Kidney glomerular epithelial cell (primary cell): Measurements from ENCODE around the gene NAP1L1.

Experiments
- DNase-seq: peaks from one replicate; lab custom pipeline; 2025; lab: John Stamatoyannopoulos, UW

The NAP1L1 gene

GRCh38 chr12:76038176-76038575 is 46.3 kb downstream of the NAP1L1 start:
- DNase-seq = no peak

- peak; percentile 82 for DNase-seq
Observed at GRCh38 chr12:76037130-76038103, 47.1 kb downstream of the NAP1L1 start.

- no peak for DNase-seq
Observed at GRCh38 chr12:76035045-76035444, 49.4 kb downstream of the NAP1L1 start.

- DNase-seq = peak; percentile 83
Observed at GRCh38 chr12:76033081-76034011, 51.1 kb downstream of the NAP1L1 start.

- peak; percentile 82 for DNase-seq
Observed at GRCh38 chr12:76032043-76032981, 52.2 kb downstream of the NAP1L1 start.

- DNase-seq = peak; percentile 90
Observed at GRCh38 chr12:76031414-76032042, 53.0 kb downstream of the NAP1L1 start, which contains the start of gene PHLDA1. Gene PHLDA1, minus strand, starts transcription at chr12:76031776.

- no peak for DNase-seq
Observed at GRCh38 chr12:76031081-76031413, 53.4 kb downstream of the NAP1L1 start.

GRCh38 chr12:76030341-76031080 is 54.0 kb downstream of the NAP1L1 start:
- no peak for DNase-seq

GRCh38 chr12:76029982-76030340 is 54.5 kb downstream of the NAP1L1 start:
- DNase-seq = no peak

- no peak for DNase-seq
Observed at GRCh38 chr12:76028571-76029277, 55.8 kb downstream of the NAP1L1 start.

- no peak for DNase-seq
Observed at GRCh38 chr12:76026643-76027063, 57.8 kb downstream of the NAP1L1 start.

GRCh38 chr12:76025601-76026575 is 58.6 kb downstream of the NAP1L1 start:
- no peak for DNase-seq

- peak; percentile 57 for DNase-seq
Observed at GRCh38 chr12:76024942-76025600, 59.4 kb downstream of the NAP1L1 start.

GRCh38 chr12:76024102-76024781 is 60.2 kb downstream of the NAP1L1 start:
- no peak for DNase-seq

- DNase-seq = no peak
Observed at GRCh38 chr12:76023069-76023690, 61.3 kb downstream of the NAP1L1 start.

- no peak for DNase-seq
Observed at GRCh38 chr12:76022506-76022905, 62.0 kb downstream of the NAP1L1 start.
